Ishikawa (cell line): ENCODE data around the gene OR2AE1.
A peak's percentile ranks its signal among the peaks of the same experiment; 100 is the strongest.

ENCODE experiments used
- CEBPB ChIP-seq: IDR thresholded peaks from 2 replicates; pipeline ENCODE4 v1.6.1; 2012
- CREB1 ChIP-seq: IDR thresholded peaks from 2 replicates; pipeline ENCODE4 v1.6.1; 2012; ENCODE audit warnings: low read depth
- EGR1 ChIP-seq: IDR thresholded peaks from 2 replicates; pipeline ENCODE4 v1.6.1; 2012
- EP300 ChIP-seq: IDR thresholded peaks from 2 replicates; pipeline ENCODE4 v1.6.1; 2012; ENCODE audit warnings: borderline replicate concordance
- FOXM1 ChIP-seq: IDR thresholded peaks from 2 replicates; pipeline ENCODE4 v1.6.1; 2012; ENCODE audit warnings: low read depth, borderline replicate concordance
- MAX ChIP-seq: IDR thresholded peaks from 2 replicates; pipeline ENCODE4 v1.6.1; 2012
- NFIC ChIP-seq: IDR thresholded peaks from 2 replicates; pipeline ENCODE4 v1.6.1; 2012
- RAD21 ChIP-seq: IDR thresholded peaks from 2 replicates; pipeline ENCODE4 v1.6.1; 2012; ENCODE audit warnings: low read depth
- REST ChIP-seq: IDR thresholded peaks from 2 replicates; pipeline ENCODE4 v1.6.1; 2012; ENCODE audit warnings: low read depth, mild to moderate bottlenecking
- TAF1 ChIP-seq: IDR thresholded peaks from 2 replicates; pipeline ENCODE4 v1.6.1; 2012; ENCODE audit warnings: low read depth, mild to moderate bottlenecking
- TCF12 ChIP-seq: IDR thresholded peaks from 2 replicates; pipeline ENCODE4 v1.6.1; 2012; ENCODE audit warnings: low read depth
- TEAD4 ChIP-seq: IDR thresholded peaks from 2 replicates; pipeline ENCODE4 v1.6.1; 2012
- USF1 ChIP-seq: IDR thresholded peaks from 2 replicates; pipeline ENCODE4 v1.6.1; 2012
- YY1 ChIP-seq: IDR thresholded peaks from 2 replicates; pipeline ENCODE4 v1.6.1; 2012; ENCODE audit warnings: low read depth
- ZBTB7A ChIP-seq: IDR thresholded peaks from 2 replicates; pipeline ENCODE4 v1.6.1; 2012; ENCODE audit warnings: low read depth

OR2AE1 gene

GRCh38 chr7:99839287-99840021 is 37.4 kb downstream of the OR2AE1 start:
- TF ChIP-seq CREB1: no peak
- TF ChIP-seq USF1: no peak
- TF ChIP-seq ZBTB7A: peak; percentile 23; the same call in 1 of the 2 replicates
- no peak for TF ChIP-seq TCF12
- TF ChIP-seq CEBPB: no peak
- TF ChIP-seq REST: no peak

GRCh38 chr7:99837649-99838361 is 39.0 kb downstream of the OR2AE1 start:
- TF ChIP-seq CEBPB: no peak
- TF ChIP-seq FOXM1: no peak
- no peak for TF ChIP-seq TEAD4
- TF ChIP-seq ZBTB7A: no peak
- TF ChIP-seq NFIC: no peak
- no peak for TF ChIP-seq CREB1
- no peak for TF ChIP-seq USF1
- no peak for TF ChIP-seq RAD21
- TF ChIP-seq TCF12: no peak
- TF ChIP-seq TAF1: no peak
- TF ChIP-seq EGR1: no peak

GRCh38 chr7:99835189-99835588 is 41.6 kb downstream of the OR2AE1 start:
- no peak for TF ChIP-seq CREB1
- TF ChIP-seq CEBPB: no peak
- TF ChIP-seq EGR1: no peak
- no peak for TF ChIP-seq NFIC
- TF ChIP-seq FOXM1: no peak
- no peak for TF ChIP-seq EP300
- TF ChIP-seq YY1: no peak
- no peak for TF ChIP-seq MAX
- TF ChIP-seq TCF12: no peak
- no peak for TF ChIP-seq USF1
- no peak for TF ChIP-seq TAF1
- TF ChIP-seq TEAD4: no peak
- no peak for TF ChIP-seq RAD21
- TF ChIP-seq ZBTB7A: no peak
- no peak for TF ChIP-seq REST

- TF ChIP-seq FOXM1 (no peak), TCF12 (no peak), NFIC (no peak), ZBTB7A (no peak), CREB1 (no peak), TAF1 (no peak), USF1 (no peak), RAD21 (no peak), EGR1 (no peak)
Observed at GRCh38 chr7:99834382-99834781, 42.5 kb downstream of the OR2AE1 start.

GRCh38 chr7:99833289-99833877 is 43.5 kb downstream of the OR2AE1 start:
- TF ChIP-seq CREB1 (no peak), FOXM1 (no peak), EP300 (no peak), TEAD4 (no peak), YY1 (no peak)
